A673 (cell line): Measurements from ENCODE around the gene RALGPS1. TPM values are rescaled to one million over a fixed set of nuclear protein-coding genes. Genes with fewer than 3 reads are reported as not detected.

Experiments
- BruUV-seq: library from RNA; stranded (reverse); fragments of 400-500 nt; replicated peaks from 2 replicates; lab custom pipeline; 2021; lab: Mats Ljungman, UMichigan
- CTCF ChIA-PET: fragments of 300-600 bp; sonication (Branson Sonifier 250); formaldehyde crosslinking; loops from one replicate; lab custom pipeline; 2022; ENCODE audit warnings: antibody characterized with exemption; lab: Charles Lee
- POLR2A ChIA-PET: fragments of 300-600 bp; sonication (Branson Sonifier 250); formaldehyde crosslinking; loops from one replicate; lab custom pipeline; 2022; ENCODE audit warnings: antibody characterized with exemption; ENCODE audit not compliant: low non-redundant PET; lab: Charles Lee
- DNase-seq: peaks from one replicate; pipeline ENCODE4 v3.0.0-alpha.2; 2015; ENCODE audit warnings: low spot score
- H3K27ac ChIP-seq: fragments of 200-600 bp; sonication (generic); 2 replicates; pipeline ENCODE4 v1.5.1; 2016; ENCODE audit warnings: mixed run types, low read depth, mild to moderate bottlenecking, mixed read lengths, antibody characterized with exemption, low read length; ENCODE audit not compliant: poor library complexity, severe bottlenecking
- H3K27me3 ChIP-seq: fragments of 200-600 bp; sonication (generic); replicated peaks from 2 replicates; pipeline ENCODE4 v1.6.1; 2017; ENCODE audit warnings: mixed run types, low read depth, mild to moderate bottlenecking, mixed read lengths, antibody characterized with exemption, low read length; ENCODE audit not compliant: insufficient read depth, poor library complexity
- H3K36me3 ChIP-seq: fragments of 200-600 bp; sonication (generic); 2 replicates; pipeline ENCODE4 v1.6.1; 2016; ENCODE audit warnings: mixed run types, mild to moderate bottlenecking, mixed read lengths, antibody characterized with exemption, low read length; ENCODE audit not compliant: insufficient read depth, poor library complexity, severe bottlenecking
- H3K4me1 ChIP-seq: fragments of 200-600 bp; sonication (generic); 2 replicates; pipeline ENCODE4 v1.6.1; 2017; ENCODE audit warnings: mixed run types, mild to moderate bottlenecking, mixed read lengths, antibody characterized with exemption, low read length; ENCODE audit not compliant: insufficient read depth, poor library complexity, severe bottlenecking
- H3K4me3 ChIP-seq: fragments of 200-600 bp; sonication (generic); 2 replicates; pipeline ENCODE4 v1.5.1; 2016; ENCODE audit warnings: low read depth, mixed run types, mild to moderate bottlenecking, mixed read lengths, low read length; ENCODE audit not compliant: poor library complexity, severe bottlenecking
- H3K9me3 ChIP-seq: fragments of 200-600 bp; sonication (generic); 2 replicates; pipeline ENCODE4 v1.6.1; 2016; ENCODE audit warnings: mixed run types, low read depth, mild to moderate bottlenecking, mixed read lengths, antibody characterized with exemption, low read length; ENCODE audit not compliant: poor library complexity, severe bottlenecking
- EZH2 ChIP-seq: fragments of 200-600 bp; sonication (generic); IDR thresholded peaks from 2 replicates; pipeline ENCODE4 v1.6.1; 2017; ENCODE audit warnings: borderline replicate concordance, low read depth, mild to moderate bottlenecking, mixed read lengths, antibody characterized with exemption, low read length; ENCODE audit not compliant: poor library complexity, severe bottlenecking
- intact Hi-C: fragments of 100-400 bp; cut with micrococcal nuclease; formaldehyde crosslinking; loops from one replicate; pipeline ENCODE4 v1.10.0; 2022; ENCODE audit not compliant: unreplicated experiment
- total RNA-seq: library from RNA; stranded (reverse); gene quantifications from 2 replicates; pipeline ENCODE4 v1.2.3, GENCODE V29; 2021
- TF ChIP-seq, protein P1 (sequence below): fragments of 300-800, 200-600 bp; sonication (generic); conservative IDR thresholded peaks from 2 replicates; pipeline ENCODE4 v1.5.1; 2017; ENCODE audit warnings: low read depth, mild to moderate bottlenecking, antibody characterized with exemption, low read length, moderate library complexity, mixed read lengths

Gene RALGPS1
- total RNA-seq, 1 experiment from 2014 or later, result 3.9 TPM

DNA sequence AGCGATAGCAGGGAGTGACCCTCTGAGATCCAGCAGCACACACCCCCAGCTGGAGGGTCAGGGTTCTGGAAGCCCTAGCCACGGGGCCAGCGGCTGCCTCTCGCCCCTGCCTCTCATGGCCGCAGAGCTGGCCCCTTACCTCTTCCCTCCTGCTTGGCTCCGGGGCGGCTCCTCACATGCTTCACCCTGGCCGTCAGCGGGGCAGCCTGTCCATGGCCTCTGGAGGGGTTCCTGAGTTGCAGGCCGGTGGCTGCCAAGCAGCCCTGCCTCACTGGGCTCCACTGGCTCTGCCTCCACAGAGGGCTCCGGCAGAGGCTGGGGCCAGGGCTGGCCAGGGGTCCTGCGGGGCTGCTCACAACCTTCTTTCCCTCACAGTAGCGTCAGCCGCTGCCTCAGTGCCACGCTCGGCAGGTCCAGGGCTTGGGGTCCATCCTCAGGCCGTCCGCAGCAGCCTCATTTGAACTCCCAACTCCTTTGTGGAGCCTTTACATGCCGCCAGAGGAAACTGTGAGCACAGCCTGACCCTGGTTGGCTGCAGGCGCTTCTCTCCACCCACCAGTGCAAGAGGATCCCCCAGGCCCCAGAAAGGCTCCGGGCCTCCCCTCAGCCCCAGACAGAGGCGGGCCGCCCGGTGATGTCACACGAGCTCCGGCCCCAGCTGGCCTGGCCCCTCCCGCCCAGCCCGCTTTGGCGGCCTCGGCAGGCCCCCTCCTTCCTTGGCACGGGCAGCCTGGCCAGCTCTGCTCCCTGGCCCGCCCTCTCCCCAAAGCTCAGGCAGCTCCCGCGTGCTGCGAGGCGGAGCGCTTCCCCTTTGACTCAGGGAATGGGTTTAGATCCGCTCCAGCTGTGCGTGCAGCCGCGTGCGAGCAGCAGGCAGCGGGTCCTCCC lies 207.8 kb downstream of the RALGPS1 start, which contains the start of gene ANGPTL2:
Gene ANGPTL2 (minus strand): TSS at position 460 of the 888 bp plus-strand sequence. CDS start 13,904 bp downstream, outside the sequence.
- DNase-seq, result peak; percentile 82
- BruUV-seq, result no TSS peak
- Histone ChIP-seq H3K4me1 (peaks cover 13% of the 10 kb centered on the region), H3K36me3 (no peaks in the 10 kb centered on the region), H3K27me3 (no peaks in the 10 kb centered on the region), H3K4me3 (peak within 1 kb of the TSS; percentile 35), H3K27ac (no peak within 1 kb of the TSS), H3K9me3 (no peaks in the 10 kb centered on the region)
- CTCF ChIA-PET, result interaction anchor here (0.7 kb wide), 1 partner anchor 597 kb away, joined by 3 read pairs; no protein-coding TSS in a partner anchor
- POLR2A ChIA-PET, result no interaction called here
- TF ChIP-seq, protein P1, sequence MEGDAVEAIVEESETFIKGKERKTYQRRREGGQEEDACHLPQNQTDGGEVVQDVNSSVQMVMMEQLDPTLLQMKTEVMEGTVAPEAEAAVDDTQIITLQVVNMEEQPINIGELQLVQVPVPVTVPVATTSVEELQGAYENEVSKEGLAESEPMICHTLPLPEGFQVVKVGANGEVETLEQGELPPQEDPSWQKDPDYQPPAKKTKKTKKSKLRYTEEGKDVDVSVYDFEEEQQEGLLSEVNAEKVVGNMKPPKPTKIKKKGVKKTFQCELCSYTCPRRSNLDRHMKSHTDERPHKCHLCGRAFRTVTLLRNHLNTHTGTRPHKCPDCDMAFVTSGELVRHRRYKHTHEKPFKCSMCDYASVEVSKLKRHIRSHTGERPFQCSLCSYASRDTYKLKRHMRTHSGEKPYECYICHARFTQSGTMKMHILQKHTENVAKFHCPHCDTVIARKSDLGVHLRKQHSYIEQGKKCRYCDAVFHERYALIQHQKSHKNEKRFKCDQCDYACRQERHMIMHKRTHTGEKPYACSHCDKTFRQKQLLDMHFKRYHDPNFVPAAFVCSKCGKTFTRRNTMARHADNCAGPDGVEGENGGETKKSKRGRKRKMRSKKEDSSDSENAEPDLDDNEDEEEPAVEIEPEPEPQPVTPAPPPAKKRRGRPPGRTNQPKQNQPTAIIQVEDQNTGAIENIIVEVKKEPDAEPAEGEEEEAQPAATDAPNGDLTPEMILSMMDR, result no peak
- no peak for TF ChIP-seq EZH2
- intact Hi-C loops, result no loop called here

DNA sequence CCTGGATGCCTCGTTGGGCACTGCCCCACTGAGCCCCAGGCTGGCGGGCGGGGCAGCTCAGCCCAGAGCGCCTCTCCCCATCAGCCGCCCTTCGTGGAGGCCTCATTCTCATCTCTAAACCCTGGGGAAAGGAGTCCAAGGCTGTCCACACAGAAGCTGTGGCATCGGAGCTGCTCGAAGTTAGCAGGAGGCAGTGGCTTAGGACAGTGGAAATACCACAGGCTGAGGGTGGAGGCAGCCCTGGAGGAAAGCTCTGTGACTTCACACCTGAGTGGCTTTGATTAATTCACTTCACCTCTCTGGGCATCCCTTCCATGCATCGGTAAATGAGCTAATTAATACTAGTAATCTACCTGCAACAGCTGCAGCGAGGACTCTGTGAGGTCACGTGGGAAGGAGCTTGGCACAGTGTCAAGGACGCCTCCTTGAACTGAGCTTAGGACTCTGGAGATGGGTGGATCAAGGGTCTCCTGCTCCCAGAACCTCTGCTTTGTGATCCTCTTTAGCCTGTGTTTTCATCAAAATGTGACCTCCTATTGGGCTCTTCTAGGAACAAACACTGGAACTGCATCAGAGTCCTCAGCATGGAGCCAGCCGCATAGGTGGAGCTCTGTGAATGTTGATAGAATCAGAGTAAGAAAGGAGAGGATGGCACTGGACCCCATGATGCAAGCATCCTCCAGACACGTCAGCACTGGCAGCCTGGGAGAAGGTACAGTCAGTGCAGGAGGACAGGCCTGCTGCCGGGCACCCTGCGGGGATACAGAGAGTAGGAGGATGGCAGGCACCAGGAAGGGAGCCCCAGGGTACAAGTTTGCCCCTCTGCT lies 208.7 kb downstream of the RALGPS1 start:
- Histone ChIP-seq H3K36me3 (no peaks in the 10 kb centered on the region), H3K4me1 (peaks cover 13% of the 10 kb centered on the region), H3K4me3 (peak overlapping the region; percentile 35), H3K27me3 (no peaks in the 10 kb centered on the region), H3K9me3 (no peaks in the 10 kb centered on the region), H3K27ac (no peak overlapping the region)
- ChIA-PET POLR2A (no interaction called here), CTCF (interaction anchor here (0.7 kb wide), 1 partner anchor 598 kb away, joined by 3 read pairs; no protein-coding TSS in a partner anchor)
- no TSS peak for BruUV-seq
- TF ChIP-seq EZH2, result no peak
- TF ChIP-seq, protein P1, result no peak
- DNase-seq, result no peak
- intact Hi-C loops, result no loop called here

DNA sequence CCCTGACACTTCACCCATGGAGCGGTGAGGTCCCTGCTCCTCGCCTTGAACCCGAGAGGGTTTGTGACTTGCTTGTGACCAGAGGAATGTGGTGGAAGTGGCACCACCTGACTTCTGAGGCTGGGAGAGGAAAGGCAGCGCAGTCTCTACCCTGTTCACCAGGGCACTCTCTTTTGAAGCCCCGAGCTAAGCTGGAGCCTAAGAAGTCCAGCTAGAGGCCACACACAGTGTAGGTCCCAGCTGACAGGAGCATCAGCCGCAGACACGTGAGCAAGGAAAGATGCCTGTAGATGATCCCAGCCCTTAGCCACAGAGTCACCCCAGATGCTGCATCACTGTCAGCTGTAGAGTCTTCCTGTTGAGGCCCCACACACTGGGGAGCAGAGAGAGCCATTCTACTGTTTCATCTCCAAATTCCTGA lies 209.5 kb downstream of the RALGPS1 start:
- H3K9me3 ChIP-seq, result no peaks in the 10 kb centered on the region
- H3K27ac ChIP-seq, result no peak overlapping the region
- H3K27me3 ChIP-seq, result no peaks in the 10 kb centered on the region
- DNase-seq, result no peak
- TF ChIP-seq EZH2, result no peak
- TF ChIP-seq, protein P1, result no peak
- intact Hi-C loops, result no loop called here
- no peaks in the 10 kb centered on the region for H3K36me3 ChIP-seq
- CTCF ChIA-PET, result no interaction called here
- peaks cover 13% of the 10 kb centered on the region for H3K4me1 ChIP-seq
- POLR2A ChIA-PET, result no interaction called here
- no peak overlapping the region for H3K4me3 ChIP-seq
- no TSS peak for BruUV-seq
